HG03342 (cell line): Measurements from ENCODE around the gene KIF26A.
"Not testable (repeated sequence)": the region's sequence is repeated elsewhere in the genome, so short reads cannot be mapped to it uniquely, and the experiment has no call there.

Experiments
- ATAC-seq: cut with Tn5 transposase; IDR thresholded peaks from one replicate; pipeline ENCODE4 v1.9.1; 2021; ENCODE audit warnings: mild to moderate bottlenecking, moderate library complexity; ENCODE audit not compliant: unreplicated experiment

Gene KIF26A

DNA sequence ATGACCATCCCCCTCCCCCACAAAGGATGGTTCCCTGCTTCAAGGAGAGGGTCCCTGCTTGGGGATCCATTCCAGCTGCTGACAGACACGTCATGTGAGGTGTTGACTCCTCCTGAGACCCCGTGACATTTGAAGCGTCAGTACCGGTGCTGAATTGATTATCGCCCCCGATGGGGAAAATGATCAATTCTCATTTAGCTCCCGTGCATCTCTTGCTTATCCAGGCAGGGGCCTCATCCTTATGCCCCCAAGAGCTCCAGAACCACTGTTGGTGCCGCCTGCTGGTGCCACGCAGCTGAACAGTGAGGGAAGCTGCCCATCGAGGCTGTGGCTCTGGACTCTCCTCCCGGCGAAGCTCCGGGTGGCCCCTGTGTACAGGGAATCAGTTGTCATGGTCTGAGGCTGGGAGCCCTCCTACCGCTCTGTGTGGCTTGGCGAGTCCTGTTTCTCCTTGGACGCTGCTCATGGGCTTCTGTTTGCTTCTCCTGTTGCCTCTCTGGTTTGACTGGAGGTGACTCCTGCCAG is 4.6 kb downstream of the KIF26A start:
- no peak for ATAC-seq

DNA sequence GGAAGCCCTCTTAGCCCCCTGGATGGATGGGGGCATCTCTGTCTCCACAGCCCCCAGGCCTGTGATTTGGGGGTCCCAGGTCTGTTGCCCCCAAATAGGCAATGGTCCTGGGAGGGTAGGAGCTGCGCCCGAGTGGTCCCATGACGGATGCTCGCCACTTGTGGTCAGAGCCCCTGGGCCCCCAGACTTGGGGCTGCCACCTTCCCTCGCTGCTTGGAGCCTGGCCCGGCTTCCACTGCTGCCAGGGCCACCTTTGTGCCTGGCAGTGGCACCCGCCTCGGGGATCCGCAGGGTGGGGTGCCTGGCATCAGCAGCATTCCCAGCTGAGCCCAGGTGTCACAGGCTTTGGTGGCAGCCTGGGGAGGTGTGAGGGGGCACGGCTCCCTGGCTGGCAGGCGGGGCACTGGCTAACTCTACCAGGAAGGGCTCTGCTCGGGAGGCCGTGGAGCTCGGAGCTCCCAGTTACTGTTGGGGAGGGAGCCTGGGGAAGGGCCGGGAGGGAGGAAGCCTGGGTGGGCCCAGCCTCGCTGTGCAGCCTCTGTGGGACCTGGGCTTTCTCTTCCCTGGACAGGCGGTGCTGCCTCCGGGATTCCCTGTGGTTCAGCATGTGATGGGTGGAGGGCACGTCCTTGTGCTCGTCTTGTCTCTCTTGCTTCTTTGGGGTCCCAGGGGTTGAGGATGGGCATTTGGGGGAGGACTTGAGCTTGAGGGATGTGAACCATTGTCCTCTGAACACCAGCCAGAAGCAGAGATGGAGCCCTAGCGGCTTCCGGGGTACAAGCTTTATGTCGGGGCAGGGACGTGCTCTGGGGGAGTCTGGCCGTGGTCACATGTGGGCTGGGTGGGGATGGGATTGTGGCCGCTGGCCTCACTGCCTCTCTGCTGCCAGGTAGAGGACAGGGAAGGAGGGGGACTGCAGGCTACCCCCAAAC is 5.4 kb downstream of the KIF26A start:
- ATAC-seq, result no peak

DNA sequence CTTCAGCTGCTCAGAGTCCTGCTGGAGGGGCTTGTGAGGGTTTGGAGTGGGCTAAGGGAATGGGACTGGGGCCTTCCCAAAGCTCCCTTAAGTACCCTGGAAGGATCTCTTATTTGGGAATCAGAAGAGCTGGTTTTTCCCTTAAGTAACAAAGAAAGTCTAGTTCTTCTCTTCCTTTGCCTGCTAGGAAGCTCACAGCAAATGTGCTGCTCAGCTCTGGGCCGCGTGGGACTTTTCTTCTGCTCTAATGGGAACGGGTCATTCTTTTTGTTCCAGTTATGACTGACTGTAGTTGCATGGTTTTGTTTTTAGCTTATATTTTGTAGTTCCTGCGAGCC is 6.0 kb downstream of the KIF26A start:
- ATAC-seq, result no peak

DNA sequence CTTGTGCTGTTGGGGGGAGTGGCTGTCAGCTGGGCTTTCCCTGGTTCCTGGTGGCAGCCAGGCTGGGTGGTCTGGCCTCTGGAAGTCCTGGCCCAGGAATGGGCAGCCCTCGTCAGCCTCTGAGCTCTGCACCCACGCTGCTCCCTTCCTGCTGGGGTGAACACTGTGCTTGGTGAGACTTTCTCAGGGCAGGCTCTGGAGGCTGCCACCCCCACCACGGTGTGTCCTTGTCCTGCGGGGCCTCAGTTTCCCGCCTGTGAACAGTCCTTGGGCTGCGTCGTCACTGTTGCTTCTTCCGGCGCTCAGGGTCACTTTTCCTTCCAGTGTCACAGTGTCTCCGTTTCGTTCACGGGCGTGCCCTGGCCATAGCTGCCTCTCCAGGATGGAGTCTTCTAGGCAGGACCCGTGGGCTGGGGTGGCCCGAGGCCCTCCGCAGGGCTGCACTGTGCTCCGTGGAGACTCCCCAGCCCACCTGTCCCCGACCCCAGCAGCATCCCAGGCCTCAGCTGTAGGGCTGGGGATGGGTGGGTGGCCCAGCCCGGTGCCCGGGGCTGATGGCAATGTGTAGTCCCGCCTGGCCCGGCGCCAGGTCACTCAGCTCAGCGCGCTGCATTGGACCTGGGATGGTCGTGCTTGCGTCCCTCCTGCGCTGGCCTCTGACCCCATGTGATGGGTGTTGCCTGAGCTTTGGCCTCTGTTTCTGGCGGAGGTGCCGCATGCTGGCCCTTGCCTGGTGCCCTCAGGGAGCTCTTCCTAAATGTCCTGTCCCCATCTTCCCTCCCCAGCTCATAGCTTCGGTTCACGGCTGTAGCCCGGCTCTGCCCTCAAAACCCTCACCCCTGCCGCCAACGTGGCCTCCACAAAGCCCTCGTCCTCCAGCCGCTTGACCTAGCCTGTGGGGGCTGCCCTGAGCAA is 6.8 kb downstream of the KIF26A start:
- ATAC-seq, result no peak

DNA sequence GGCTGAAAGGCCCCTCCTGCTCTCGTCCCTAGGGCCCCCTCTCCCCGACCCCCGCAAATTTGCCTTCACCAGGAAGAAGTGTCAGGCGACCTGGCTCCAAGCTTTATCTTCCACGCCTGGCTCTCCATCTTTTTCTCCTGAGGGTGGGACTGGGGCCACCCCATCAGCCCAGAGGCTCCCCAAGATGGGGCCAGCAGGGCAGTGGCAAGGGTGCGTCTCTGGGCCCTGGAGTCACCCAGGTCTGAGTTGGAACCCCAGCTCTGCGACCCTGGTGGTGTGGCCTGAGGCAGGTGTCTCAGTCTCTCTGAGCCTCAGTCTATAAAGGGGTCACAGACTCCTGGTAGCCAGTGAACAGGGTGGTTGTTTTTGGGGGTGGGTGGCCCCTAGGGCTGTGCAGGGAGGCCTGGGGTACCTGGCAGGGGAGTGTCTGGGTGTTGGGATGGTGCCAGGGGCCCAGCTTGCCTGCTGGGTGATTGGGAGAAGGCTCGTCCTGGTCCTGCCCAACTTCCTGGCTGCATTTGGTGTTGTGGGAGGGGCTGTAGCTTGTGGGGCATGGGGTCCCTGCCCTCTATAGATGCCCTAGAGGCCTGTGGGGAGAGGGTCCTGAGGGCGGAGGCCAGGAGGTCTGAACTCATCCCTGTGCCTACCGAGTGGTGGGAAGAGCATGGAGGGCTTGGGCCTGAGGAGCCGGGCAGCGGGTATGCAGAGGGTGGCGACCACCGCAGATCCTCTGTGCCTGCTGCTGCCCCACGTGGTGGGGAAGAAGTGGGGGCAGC is 7.6 kb downstream of the KIF26A start:
- ATAC-seq, result no peak

DNA sequence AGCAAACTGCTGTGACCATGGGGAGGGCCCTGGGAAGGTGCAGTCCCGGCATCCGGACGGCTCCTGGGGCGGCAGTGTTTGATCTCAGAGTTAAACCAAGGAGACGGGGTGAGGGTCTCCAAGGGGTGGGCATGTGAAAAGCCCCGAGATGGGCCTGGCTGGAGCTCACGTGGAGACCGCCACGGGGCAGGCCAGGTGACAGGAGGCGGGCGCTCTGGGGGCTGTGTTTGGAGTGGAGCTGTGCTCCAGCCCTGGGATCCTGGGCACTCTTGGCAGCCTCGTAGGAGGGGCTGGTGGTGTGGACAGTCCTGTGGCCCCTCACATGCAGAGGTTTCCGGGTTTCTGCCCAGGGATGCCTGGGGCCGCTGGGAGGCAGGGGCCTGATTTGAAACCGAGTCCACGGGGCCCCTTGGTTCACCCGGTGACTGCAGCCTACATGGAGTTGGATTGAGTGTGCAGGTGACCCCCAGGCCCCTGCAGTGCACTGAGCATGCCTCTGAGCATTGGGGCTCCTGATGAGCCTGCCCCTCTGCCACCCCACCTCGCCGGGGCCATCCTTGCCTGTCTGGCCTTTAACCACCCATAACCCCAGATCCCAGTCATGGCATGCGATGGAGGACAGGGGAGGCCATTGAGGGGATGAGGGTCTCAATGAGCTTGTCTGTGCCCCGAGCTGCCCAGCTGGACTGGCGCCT is 8.4 kb downstream of the KIF26A start:
- ATAC-seq, result no peak

DNA sequence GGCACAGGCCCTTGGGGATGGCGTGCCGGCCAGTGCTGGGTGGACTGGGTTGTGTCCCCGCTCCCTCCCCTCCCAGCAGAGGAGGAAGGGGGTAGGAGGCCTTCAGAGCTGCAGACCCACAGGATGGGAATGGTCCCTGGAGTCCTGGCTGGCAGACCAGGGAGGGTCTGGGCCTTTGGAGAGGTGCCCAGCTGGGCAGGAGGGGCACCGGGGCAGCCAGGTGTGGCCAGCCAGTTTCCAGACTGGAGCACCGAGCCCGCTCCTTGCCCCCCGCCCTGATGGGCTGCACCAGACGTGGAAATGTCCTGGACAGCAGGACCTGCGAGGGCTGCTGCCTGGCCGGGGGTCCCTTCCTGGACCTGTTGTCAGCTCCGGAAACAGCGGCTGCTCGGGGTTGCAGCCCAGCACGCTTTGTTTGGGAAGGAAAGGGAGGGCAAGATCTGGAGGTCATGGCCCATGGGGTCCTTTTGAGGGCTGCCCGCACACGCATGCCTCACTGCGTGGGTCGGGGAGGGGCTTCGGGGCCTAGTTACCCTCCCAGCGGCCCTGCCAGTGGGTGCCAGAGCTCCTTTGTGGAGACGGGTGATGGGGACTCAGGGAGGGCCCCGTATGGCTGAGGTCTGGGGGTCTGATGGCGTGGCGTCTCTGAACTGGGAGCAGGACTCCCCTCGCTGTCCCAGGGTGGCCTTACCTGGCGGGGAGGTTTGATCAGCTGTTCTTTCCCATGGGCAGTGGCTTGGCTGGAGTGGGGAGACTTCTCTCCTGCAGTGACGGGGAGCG is 9.1 kb downstream of the KIF26A start:
- no peak for ATAC-seq

DNA sequence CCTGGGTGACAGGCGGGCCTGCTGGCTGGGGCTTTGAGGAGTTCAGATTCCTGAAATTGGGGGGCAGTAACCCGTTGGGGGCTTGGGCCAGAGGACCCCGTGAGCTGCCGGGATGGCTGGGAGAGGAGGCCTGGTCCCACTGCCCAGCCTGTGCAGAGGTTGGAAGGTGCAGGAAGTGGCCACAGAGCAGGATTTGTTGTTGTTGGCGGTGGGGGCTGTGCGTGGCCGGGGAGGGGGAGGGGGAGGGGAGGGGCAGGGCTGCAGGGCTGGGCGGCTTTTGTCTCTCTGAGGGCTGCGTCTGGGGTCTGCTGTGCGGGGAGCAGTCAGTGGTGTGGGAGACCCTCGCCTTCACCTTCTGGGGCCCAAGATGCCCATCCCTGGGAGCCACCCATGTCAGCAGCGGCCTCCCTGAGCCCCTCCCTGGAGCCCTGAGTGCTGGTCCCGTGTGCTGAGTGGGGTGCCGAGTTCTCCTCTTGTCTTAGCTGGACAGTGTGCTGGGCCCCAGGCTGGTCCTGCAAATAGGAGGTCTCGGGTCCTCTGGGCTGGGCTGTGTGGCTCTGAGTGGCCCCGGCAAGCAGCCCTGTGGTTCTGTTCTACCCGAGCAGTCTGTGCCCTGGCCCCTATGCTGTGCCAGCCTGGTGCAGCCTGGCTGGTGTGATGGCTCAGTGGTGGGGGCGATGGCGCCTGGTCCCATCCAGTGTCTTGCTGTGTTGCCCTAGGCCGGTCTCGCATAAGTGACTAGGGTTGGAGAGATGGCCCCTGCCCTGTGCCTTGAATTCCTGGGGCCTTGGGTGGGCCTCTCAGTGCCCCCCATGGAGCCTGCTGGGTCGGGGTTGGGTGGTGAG is 10.3 kb downstream of the KIF26A start:
- no peak for ATAC-seq

DNA sequence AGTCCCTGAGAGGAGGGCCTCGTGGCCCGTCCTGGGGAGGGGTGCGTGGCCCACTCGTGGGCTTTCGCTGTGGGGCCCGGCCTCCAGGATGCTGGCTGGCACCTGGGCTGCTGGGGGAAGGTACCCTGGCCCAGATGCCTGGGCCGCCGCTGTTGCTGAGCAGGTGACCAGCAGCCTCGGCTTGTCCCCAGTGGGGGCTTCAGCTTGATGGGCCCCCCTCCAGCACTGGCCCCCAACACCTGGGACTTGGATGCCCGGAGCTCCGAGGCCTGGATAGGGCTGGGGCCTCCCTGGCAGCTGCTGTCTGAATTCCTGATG is 10.8 kb downstream of the KIF26A start:
- ATAC-seq, result no peak

DNA sequence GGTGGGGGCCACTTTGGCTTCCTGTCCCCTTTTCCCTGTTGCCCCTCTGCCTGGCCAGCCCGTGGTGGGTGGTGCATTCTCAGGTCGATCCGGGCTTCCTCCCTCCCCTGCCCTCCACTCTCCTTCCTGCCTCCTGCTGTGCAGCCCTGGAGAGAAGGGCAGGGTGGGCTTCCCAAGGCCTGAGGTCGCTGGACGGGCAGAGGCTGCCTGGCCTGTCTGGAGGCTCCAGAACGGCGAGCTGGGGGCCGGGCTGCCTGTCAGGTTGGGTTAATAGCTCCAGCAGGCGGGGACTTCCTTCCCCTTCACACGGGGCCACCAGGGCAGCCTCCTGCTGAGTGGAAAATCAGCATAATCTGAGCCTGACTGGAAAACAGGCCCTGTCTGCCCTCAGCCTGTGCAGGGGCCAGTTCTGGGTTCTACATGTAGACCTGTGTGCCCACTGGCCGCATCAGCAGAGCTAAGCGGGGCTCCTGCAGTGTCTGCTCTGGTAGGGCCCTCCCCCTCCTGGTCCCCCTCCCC is 11.3 kb downstream of the KIF26A start:
- ATAC-seq, result no peak

DNA sequence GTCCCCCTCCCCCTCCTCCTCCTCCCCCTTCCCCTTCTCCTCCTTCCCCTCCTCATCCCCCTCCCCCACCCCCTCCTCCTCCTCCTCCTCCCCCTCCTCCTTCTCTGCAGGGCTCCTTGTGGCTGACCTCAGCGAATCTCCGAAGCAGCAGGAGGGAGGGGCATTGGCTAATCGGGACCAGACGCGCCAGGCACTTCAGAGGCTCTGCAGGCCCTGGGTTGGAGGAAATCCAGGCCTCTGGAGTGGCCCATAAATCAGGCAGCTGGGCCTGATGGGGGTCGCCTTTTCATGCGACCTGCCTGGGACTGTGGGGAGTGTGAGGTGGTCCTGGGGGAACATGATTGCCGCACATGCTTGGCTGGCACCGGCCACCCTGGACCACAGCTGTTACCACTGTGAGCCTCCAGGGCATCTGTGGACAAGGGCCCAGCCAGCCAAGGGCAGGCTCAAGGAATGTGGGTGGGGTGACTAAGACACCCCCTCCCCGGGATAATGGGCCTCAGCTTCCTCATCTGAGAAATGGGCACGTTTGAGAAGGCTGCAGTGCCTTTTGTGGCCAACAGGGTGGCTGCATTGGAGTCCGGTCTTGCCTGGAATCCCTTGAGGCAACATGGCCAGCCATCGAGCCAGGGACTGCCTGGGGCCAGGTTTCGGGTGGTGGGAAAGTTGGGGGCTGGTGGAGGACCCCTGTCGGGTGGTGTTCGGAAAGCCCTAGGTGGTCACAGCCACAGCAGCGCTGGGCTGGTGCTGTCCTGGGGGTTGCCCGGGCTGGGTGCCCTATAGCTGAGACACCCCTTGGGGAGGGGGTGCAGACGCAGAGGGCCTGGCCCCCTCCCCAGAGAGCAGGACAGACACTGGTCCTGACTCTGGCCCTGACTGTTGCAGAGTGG is 12.0 kb downstream of the KIF26A start:
- no peak for ATAC-seq

DNA sequence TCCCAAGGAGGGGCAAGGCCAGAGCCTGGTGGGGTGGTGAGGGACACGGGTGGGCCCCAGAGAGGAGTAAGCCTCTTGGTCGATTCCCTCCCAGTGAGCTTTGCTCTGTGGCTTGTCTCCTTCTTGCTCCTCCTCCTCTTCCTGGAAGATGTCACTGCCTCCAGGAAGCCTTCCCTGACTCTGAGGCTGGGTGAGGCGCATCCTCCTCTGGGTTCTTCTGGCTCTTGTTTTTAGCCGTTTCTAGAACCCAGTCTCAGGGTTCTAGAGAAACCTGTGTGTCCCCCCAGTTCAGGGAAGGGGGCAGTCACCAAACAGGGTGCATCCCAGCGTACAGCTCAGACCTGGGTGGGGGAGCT is 12.6 kb downstream of the KIF26A start:
- ATAC-seq, result no peak

DNA sequence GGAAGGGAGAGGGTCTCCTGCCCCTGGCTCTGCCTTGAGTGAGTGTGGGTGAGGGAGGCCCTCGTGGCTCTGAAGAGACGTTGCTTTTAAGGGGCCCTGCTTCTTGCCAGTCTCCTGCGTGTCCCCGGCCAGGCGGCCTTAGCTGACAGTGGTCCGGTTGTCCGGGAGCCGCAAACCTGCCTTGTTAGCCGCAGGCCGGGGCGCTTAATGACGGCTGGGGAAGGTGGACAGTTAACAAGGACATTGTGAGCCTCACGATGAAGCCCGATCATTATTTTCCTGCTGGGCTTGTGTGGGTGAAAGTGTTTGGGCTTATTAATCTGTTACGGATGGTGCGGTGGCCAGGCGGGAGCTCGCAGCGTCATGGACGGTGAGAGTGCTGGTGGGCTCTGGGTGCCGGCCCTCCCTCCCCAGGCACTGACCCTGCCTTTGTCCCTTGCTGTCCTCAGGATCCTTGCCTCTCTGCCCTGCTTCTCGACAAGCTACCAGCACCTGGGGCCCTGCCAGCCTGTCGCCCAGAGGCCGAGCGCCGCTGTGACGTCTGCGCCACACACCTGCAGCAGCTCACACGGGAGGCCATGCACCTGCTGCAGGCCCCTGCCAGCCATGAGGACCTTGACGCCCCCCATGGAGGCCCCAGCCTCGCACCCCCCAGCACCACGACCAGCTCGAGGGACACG is 13.3 kb downstream of the KIF26A start:
- no peak for ATAC-seq

DNA sequence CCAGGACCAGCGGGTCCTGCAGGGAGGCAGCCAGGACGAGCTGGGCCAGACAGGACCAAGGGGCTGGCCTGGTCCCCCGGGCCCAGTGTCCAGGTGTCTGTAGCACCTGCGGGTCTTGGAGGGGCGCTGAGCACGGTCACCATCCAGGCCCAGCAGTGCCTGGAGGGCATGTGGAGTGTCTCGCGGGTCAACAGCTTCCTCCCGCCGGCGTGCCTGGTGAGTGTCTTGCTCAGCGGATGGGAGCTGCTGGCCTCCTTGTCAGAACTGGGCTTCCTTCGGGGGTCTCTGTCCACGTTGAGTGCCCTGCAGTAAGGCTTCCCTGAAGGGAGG is 13.8 kb downstream of the KIF26A start:
- no peak for ATAC-seq

DNA sequence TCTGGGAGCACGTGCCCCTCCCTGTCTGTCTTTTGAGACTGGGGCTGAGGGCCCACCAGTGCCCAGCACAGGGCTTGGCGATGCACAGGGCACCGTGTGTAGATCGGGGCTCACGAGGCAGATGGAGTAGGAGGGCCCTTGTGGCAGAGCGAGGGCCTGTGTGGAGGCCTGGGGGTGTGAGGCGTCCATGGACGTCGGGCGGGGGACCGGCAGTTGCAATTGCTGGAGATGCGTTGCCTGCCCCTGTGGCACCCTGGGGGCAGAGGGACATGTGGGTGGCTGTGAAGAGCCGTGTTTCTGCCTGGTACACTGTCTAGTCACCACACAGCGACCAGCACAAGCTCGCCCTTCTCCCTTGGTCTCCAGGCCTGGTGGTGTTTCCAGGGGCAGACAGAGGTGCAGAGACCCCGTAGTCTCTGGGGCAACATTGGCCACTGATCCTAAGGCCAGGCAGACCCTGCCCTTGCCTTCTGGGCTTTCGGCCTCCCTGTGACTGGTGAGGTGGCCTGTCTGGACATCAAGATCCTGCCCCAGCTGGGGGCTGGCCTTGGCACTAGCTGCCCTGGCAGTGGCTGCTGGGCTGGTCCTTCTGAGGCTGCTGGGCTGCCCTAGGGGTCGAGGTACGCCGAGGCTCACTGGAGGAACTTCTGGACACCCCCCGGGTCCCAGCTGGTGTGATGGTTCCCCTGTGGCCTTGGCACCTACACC is 14.5 kb downstream of the KIF26A start:
- no peak for ATAC-seq

DNA sequence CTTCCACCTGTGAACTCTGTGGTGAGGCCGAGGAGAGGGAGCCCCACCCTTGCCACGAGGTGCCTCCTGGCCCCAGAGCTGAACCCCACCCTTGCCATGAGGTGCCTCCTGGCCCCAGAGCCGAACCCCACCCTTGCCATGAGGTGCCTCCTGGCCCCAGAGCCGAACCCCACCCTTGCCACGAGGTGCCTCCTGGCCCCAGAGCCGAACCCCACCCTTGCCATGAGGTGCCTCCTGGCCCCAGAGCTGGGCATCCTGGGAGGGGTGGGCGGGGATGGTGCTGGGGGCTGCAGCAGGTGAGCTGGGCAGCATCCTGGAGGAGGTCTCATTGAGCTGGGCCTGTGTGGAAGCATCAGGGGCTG is 15.0 kb downstream of the KIF26A start:
- ATAC-seq, result not testable (repeated sequence)

DNA sequence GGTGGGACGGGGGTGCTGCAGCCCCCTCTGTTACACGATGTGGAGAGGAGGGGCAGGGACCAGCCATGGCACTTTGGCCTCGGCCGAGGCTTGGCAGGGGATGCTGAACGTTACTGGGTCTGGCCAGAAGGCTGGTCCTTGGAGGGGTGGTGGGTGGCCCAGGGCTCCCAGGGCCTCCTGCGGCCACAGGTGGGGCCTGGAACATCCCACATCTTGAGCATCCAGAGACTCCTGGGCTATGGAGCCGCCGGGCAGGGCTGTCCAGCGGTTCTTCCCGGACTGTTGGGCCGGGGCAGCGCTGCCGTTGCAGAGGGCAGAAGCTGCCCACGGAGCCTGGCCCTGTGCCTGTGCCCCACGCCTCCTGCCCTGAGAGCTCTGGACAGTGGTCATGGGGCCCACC is 15.9 kb downstream of the KIF26A start:
- no peak for ATAC-seq
